Posterior vena cava (tissue), 2 donors: Measurements from ENCODE around the gene ZNF205. TPM values are rescaled to one million over a fixed set of nuclear protein-coding genes. Genes with fewer than 3 reads are reported as not detected.

Experiments used
- DNase-seq: peaks from one replicate; pipeline ENCODE4 v3.0.0-alpha.2; 2020; ENCODE audit warnings: low spot score
- intact Hi-C, 2 donors: fragments of 100-400 bp; cut with DNase I; formaldehyde crosslinking; loops; one replicate each; pipeline versions ENCODE4 v1.14.1 to v1.14.2; 2022 to 2023
- total RNA-seq, 2 donors: library from RNA; stranded (reverse); fragmentation: NEBNext Ultra II Directional; extraction: Animal tissue kit (Norgen Biotek cat#: 25700); gene quantifications; one replicate each; pipeline ENCODE4 v1.2.1, GENCODE V29; 2021
- donor health status: DM: yes; HTN: yes; CAD: no.
- donor health status: DM: yes; HTN: yes; CAD: no.

Gene ZNF205
- total RNA-seq, 2 donors from 2014 or later, result 7.6 to 8.3 TPM

- intact Hi-C loops, result no loop called here
- no peak for DNase-seq
These were observed 13.7 kb upstream of the ZNF205 start, which contains the start of gene ZSCAN10 for GRCh38 chr16:3098459-3099394. TSS of gene ZSCAN10 (minus strand) at chr16:3099294. CDS start at chr16:3092937, 6,357 bp downstream.

DNA sequence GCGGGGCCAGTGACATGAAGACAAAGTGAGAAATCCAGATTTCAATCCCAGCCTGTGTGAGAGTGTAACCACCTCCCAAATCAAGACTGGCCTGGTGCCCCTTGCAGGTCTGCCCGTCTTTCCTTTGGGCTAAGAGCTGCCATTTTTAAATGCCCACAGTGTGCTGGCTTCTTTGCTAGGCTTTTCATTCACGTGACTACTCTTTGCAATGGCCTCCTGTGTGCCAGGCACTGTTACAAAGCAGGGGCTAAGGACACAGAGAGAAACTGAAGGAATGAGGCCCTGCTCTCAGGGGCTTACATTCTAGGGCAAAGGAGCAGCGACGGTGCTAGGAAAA is 13.0 kb upstream of the ZNF205 start:
- no peak for DNase-seq
- intact Hi-C loops, result no loop called here

- DNase-seq, result peak; percentile 97
- intact Hi-C loops, result no loop called here
These were observed 12.5 kb upstream of the ZNF205 start for GRCh38 chr16:3099732-3100499.

GRCh38 chr16:3101018-3101840 is 11.2 kb upstream of the ZNF205 start:
- intact Hi-C loops, result no loop called here
- DNase-seq, result no peak

- DNase-seq, result no peak
- intact Hi-C loops, result no loop called here
These were observed 10.4 kb upstream of the ZNF205 start for GRCh38 chr16:3101841-3102470.

- intact Hi-C loops, result no loop called here
- DNase-seq, result peak; percentile 97
These were observed 6.0 kb upstream of the ZNF205 start for GRCh38 chr16:3106205-3106928.

DNA sequence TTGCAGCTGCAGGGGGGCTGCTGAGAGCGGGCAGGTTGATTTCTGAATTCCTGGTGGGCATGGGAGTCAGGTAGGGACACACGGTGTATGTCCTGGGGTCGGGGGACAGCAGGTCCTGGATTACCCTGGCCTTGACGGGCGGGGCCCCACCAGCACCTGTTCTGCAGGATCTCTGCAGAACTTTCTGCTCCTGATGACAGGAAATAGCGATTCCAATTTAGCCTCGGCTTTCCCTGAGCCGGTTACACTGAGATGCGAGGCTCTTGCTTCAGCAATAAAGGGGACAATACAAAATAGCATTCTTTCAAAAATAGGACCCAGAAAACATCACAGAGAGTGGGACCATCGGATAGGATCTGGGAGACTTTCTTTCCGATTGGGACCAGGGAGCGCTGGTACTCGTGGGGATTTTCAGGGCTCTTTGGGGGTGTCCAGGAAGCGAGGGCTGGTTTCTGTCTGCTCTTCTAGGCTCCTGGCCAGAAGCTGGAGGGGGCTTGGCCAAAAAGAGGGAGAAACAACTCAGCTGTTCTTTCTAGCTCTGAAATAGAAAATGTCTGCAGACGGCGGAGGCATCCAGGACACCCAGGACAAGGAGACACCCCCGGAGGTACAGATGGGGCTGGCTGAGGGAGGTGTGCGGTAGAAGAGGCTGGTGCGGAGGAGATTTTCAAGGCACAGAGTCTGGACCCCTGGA is 642 bp downstream of the ZNF205 start:
- no peak for DNase-seq
- intact Hi-C loops, result loop anchor here in 1 of 2 donors (10.0 kb wide), 1 partner anchor 48 kb away; the partner anchor contains the start of gene IL32

- intact Hi-C loops, result loop anchor here in 1 of 2 donors (10.0 kb wide), 1 partner anchor 49 kb away; the partner anchor contains the start of gene IL32
- no peak for DNase-seq
These were observed 1.5 kb downstream of the ZNF205 start for GRCh38 chr16:3113765-3114479.

GRCh38 chr16:3115003-3115402 is 2.6 kb downstream of the ZNF205 start:
- no peak for DNase-seq
- intact Hi-C loops, result loop anchor here in 1 of 2 donors (10.0 kb wide), 1 partner anchor 50 kb away; the partner anchor contains the start of gene IL32

GRCh38 chr16:3115561-3115960 is 3.2 kb downstream of the ZNF205 start:
- intact Hi-C loops, result loop anchor here in 1 of 2 donors (10.0 kb wide), 1 partner anchor 51 kb away; the partner anchor contains the start of gene IL32
- no peak for DNase-seq

DNA sequence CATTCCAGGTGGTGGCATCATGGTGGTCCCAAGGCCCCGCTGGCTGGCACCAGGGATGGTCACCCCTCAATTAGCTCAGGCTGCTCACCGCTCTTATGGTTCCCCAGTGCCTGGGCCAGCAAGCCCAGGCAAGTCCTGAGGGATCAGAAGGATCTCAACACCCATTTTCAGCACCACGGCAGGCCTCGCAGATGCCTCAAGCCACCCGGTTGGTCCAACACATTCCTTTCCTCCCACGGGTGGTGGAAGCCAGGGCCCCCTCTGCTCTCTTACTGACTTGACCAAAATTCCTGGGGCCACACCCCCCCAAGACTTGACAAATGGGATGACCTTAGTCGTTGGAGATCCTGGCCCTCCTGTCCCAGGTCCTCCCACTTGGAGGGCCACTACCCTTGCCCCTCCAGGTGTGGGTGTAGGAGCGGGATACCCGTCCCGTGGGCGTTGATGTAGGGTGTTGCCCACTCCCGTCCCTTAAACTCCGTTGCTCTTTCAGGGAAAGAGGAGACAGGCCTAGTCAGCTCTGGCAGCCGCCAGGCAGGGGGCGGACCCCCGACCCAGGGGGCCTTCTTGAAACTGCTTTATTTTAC is 5.9 kb downstream of the ZNF205 start:
- no peak for DNase-seq
- intact Hi-C loops, result loop anchor here in 1 of 2 donors (10.0 kb wide), 1 partner anchor 53 kb away; the partner anchor contains the start of gene IL32

- no peak for DNase-seq
- intact Hi-C loops, result loop anchor here in 1 of 2 donors (10.0 kb wide), 1 partner anchor 54 kb away; the partner anchor contains the start of gene IL32
These were observed 6.5 kb downstream of the ZNF205 start for GRCh38 chr16:3118846-3119245.

- no peak for DNase-seq
- intact Hi-C loops, result loop anchor here in 1 of 2 donors (10.0 kb wide), 1 partner anchor 54 kb away; the partner anchor contains the start of gene IL32
These were observed 6.9 kb downstream of the ZNF205 start for GRCh38 chr16:3119286-3119685.

DNA sequence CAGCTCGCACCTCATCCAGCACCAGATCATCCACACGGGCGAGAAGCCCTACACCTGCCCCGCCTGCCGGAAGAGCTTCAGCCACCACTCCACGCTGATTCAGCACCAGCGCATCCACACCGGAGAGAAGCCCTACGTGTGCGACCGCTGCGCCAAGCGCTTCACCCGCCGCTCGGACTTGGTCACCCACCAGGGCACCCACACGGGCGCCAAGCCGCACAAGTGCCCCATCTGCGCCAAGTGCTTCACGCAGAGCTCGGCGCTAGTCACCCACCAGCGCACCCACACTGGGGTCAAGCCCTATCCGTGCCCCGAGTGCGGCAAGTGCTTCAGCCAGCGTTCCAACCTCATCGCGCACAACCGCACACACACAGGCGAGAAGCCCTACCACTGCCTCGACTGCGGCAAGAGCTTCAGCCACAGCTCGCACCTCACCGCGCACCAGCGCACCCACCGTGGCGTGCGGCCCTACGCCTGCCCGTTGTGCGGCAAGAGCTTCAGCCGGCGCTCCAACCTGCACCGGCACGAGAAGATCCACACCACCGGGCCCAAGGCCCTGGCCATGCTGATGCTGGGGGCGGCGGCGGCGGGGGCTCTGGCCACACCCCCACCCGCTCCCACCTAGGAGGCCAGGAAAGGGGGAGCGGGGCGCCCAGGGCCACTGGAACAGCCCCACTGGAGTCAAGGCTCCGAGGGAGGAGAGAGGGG is 7.5 kb downstream of the ZNF205 start:
- intact Hi-C loops, result loop anchor here in 1 of 2 donors (5.0 to 10.0 kb wide), 2 partner anchors 55 to 723 kb away; partner anchors contain the start of gene IL32
- no peak for DNase-seq

DNA sequence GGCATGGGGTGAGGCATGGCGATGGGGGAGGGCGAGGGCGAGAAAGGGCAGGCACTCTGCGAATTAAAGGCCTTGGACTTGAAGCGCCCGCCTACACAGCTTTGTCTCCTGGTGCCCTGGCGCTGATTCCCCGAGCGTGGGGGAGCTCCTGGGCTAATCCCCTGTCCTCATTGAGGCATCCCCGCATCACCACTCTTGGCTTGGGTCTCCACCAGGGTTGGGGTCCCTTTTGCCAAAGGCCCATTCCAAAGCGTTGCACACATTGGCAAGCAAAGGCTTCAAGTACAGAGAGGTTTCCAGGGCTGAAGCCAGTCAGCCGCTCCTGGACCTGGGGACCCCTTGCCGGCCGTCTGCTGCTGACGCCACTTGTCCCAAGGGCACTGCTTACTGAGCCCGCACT is 8.0 kb downstream of the ZNF205 start:
- DNase-seq, result no peak
- intact Hi-C loops, result loop anchor here in 1 of 2 donors (5.0 kb wide), 1 partner anchor 723 kb away; no protein-coding TSS in a partner anchor
